HuH-7 (cell line): ENCODE data around the gene OR4D9.
"Not testable (repeated sequence)": the region's sequence is repeated elsewhere in the genome, so short reads cannot be mapped to it uniquely, and the experiment has no call there.

Experiments used
- DNase-seq: peaks from one replicate; pipeline ENCODE4 v3.0.0; 2011; ENCODE audit warnings: low spot score

OR4D9 gene

GRCh38 chr11:59510941-59511589 is at the start of gene OR4D9:
Gene OR4D9 (plus strand): TSS chr11:59511539. CDS start chr11:59514913, 3,374 bp downstream.
- no peak for DNase-seq

GRCh38 chr11:59463190-59463641 is 48.1 kb upstream of the OR4D9 start:
- no peak for DNase-seq

GRCh38 chr11:59473015-59473414 is 38.3 kb upstream of the OR4D9 start, which contains the start of gene OR4D10:
Gene OR4D10 (plus strand): TSS chr11:59473315. CDS start chr11:59477430, 4,115 bp downstream.
- DNase-seq: no peak

DNA sequence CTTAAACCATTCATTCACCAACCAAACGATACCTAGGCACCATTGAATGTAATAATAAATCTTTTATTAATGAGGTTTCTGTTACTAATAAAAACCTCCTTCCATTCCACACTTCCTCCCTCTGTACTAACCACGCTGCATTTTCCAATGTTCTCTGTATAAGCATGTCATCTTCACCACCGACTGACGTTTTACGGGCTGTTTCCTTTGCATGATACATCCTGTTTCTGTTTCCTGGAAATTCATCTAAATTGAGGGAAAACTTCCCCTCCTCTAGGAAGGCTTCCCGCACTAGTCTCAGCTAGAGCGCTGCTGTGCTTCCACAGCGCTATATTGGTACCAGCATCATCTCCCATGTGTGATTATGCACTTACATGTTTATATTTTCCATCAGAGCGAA is 36.2 kb upstream of the OR4D9 start:
- no peak for DNase-seq

- no peak for DNase-seq
Measured at GRCh38 chr11:59479906-59480305, 31.4 kb upstream of the OR4D9 start.

- no peak for DNase-seq
Measured at GRCh38 chr11:59480359-59480758, 31.0 kb upstream of the OR4D9 start.

DNA sequence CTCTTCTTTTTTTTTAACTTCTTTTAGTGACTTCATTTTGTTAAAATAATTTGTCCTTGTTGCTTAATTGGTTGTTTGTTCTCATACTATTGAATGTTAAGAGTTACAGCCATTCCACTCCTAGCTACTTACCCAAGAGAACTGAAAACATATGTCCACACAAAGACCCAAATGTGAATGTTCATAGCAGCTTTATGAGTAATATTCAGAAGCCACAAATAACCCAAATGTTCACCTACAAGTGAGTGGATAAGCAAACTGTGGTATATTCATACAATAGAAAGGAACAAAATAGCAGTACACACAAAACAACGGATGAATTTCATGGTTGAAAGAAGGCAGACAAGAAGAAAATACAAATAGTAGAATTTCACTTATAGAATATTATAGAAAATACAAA is 9.4 kb upstream of the OR4D9 start:
- no peak for DNase-seq

DNA sequence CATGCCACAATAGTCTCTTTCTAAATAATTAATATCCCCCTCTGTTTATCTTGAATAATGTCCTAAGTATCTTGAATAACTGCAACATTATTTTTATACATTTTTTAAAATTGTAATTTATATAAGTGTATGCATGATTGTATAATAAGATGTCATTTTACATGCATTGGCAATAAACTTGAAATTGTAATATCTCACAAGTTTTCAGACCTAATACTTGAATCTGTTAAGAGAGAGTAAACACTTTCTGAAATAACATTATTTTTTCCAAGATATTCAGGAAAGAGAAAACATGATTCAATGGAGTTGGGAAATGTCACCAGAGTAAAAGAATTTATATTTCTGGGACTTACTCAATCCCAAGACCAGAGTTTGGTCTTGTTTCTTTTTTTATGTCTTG is 8.1 kb upstream of the OR4D9 start, which contains the start of gene OR4D11:
Gene OR4D11, plus strand, starts transcription at position 301 of the 400 bp plus-strand sequence. Its CDS starts 0 bp downstream, at position 301.
- DNase-seq: no peak

DNA sequence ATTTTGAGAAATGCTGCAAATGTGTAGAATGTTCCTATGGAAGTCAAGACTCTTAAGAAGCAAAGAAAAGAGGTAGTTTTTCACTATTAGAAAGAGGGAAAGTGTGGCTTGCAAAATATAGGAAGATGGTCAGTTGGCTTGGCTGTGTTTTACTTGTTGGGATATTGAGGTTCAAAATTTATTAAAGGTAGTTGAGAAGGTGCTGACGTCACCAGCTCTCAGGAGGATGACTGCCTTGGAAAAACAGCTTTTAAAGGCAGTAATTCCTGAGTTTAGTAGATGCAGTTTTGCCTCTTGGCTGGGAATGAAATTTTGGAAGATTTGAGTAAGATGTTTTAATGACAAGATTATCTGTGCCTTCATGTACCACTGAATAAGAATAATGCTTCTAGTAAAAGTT is 336 bp downstream of the OR4D9 start:
- no peak for DNase-seq

- not testable (repeated sequence) for DNase-seq
Measured at GRCh38 chr11:59520139-59520538, 8.8 kb downstream of the OR4D9 start.

GRCh38 chr11:59520741-59521140 is 9.4 kb downstream of the OR4D9 start:
- no peak for DNase-seq

DNA sequence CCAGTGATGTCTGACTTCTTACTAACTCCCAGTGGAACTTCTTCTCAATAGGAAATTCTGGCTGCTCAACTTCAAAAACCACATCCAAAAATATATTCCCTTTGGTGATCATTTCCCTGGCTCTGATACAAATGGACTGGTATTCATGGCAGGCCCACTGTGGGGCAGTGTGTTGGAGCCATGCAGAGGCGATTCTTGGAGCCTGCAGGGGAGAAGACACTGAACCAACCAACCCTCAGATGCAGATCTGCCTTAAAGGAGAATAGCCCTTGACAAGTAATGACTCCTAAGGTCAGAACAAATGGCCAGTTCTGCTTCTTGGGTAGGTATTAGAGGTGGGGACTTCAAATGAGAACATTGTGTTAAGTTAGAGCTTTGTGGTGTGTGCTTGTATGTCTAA is 12.2 kb downstream of the OR4D9 start:
- no peak for DNase-seq

DNA sequence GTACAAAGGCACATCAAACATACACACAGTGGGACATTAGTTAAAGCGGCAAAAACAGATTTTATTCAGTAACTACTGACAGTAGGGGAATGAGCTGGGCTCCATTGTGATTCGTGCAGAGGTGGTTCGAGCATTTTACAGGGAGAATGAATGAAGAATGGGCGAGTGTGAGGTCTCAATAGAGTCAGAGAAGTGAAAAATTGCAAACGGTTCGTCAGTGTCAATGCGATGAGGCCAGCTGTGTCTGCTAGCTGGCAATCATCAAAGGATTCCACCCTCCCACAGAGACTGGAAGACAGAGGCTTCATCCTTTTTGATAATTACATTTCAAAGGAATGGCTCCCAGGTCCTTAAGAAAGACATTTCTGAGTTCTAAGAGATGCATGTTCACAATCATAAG is 17.4 kb downstream of the OR4D9 start:
- no peak for DNase-seq

DNA sequence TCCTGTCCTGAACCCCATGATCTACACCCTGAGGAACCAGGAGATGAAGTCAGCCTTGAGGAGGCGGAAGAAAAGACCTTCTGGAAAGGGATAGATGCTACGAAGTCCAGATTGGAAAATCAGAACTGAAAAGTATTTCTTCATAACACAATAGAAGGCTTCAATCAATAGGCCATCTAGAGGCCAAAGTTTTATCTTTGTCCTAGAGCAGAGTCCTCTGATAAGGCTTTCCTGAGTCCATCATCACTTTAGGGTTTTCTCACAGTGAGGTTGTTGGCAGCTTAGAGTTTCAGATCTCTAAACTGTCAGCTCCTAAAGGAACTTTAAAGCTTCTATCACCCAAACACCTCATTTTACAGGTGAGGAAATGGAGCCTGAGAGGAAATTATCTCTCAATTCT is 21.3 kb downstream of the OR4D9 start:
- DNase-seq: no peak

GRCh38 chr11:59534676-59535075 is 23.3 kb downstream of the OR4D9 start:
- no peak for DNase-seq

DNA sequence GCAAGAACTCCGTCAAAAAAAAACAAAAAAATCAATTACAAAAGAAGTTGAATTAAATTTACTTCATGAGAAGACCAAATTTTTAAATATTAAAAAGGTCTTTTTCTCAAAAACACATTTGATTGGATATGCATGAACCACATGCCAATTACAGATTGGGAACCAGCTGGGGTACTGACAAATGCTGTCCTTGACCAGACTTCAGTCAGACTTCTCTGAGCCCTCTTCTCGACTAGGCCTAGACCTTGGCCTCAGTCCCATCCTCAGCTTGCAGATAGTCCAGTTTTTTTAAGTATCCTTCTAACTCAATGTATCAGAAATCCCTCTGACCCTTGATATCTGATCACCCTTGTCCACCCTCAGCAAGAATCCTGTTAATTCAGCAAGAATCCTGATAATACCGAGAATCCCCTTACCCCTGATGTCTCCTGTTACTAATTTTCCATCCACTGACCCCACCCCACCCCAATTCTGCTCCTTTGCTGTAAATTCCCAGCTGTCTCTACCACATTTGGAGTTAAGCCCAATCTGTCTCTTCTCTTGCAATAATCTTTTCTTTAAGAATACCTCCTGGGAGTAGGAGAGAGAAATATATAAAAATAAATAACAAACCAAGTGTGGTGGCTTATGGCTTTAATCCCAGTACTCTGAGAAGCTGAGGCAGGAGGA is 30.9 kb downstream of the OR4D9 start:
- no peak for DNase-seq

DNA sequence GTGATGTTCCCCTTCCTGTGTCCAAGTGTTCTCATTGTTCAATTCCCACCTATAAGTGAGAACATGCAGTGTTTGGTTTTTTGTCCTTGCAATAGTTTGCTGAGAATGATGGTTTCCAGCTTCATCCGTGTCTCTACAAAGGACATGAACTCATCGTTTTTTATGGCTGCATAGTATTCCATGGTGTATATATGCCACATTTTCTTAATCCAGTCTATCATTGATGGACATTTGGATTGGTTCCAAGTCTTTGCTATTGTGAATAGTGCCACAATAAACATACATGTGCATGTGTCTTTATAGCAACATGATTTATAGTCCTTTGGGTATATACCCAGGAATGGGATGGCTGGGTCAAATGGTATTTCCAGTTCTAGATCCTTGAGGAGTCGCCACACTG is 32.4 kb downstream of the OR4D9 start:
- DNase-seq: not testable (repeated sequence)

DNA sequence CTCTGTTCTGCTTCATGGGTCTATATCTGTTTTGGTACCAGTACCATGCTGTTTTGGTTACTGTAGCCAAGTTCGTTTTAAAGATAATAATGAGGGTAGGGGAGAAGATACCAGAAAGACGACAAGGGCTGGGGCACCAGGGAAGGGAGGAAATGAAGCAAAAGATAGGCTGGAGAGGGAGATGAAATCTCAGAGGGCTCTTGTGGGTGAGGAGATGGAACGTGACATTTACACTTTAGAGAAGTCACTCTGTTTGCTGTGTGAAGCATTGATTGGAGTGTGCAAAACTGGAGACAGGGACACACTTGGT is 33.5 kb downstream of the OR4D9 start:
- DNase-seq: no peak

GRCh38 chr11:59545179-59546020 is 34.1 kb downstream of the OR4D9 start:
- no peak for DNase-seq

- DNase-seq: not testable (repeated sequence)
Measured at GRCh38 chr11:59547605-59548308, 36.4 kb downstream of the OR4D9 start.

GRCh38 chr11:59548309-59548656 is 36.9 kb downstream of the OR4D9 start:
- DNase-seq: no peak

- DNase-seq: peak; percentile 94
Measured at GRCh38 chr11:59550368-59550841, 39.1 kb downstream of the OR4D9 start.
